Keratinocyte (primary cell): ENCODE results near the gene TRIP13.

ENCODE experiments used
- EZH2 ChIP-seq: IDR thresholded peaks from one replicate; pipeline ENCODE4 v1.6.1; 2012; ENCODE audit warnings: inconsistent platforms, mild to moderate bottlenecking, low read length, moderate library complexity
- TF ChIP-seq, protein P1 (sequence below), 3 experiments: IDR thresholded peaks in 1 of 3; conservative IDR thresholded peaks in 1 of 3; optimal IDR thresholded peaks in 1 of 3; 2 replicates in 2 of 3; 3 replicates in 1 of 3; pipeline versions ENCODE3 to v1.5.1; 2011; ENCODE audit warnings: low read length in 3 of 3, mild to moderate bottlenecking in 3 of 3, moderate library complexity in 2 of 3, control low read depth in 1 of 3, inconsistent platforms in 1 of 3; ENCODE audit not compliant: insufficient read depth in 2 of 3; ENCODE audit errors: extremely low read depth in 1 of 3

DNA sequence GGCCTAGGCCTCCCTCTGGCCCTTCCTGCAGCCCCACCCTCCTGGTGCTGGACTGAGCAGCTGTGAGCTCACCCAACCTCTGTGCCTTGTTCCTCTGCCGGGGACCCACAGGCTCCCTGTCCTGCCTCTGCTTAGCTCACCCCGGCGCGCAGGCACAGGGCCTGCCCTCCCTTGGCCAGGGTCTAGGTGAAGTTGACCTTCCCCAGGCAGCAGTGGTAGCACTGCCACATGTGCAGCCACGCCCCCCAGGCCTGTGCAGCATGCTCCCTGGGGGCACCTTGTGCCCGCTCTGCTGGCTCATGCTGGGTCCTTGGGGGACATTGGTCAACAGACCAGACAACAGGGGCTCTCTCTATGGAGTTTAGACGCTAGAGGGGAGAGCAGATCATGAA, 18.1 kb downstream of the TRIP13 start:
- TF ChIP-seq, protein P1, sequence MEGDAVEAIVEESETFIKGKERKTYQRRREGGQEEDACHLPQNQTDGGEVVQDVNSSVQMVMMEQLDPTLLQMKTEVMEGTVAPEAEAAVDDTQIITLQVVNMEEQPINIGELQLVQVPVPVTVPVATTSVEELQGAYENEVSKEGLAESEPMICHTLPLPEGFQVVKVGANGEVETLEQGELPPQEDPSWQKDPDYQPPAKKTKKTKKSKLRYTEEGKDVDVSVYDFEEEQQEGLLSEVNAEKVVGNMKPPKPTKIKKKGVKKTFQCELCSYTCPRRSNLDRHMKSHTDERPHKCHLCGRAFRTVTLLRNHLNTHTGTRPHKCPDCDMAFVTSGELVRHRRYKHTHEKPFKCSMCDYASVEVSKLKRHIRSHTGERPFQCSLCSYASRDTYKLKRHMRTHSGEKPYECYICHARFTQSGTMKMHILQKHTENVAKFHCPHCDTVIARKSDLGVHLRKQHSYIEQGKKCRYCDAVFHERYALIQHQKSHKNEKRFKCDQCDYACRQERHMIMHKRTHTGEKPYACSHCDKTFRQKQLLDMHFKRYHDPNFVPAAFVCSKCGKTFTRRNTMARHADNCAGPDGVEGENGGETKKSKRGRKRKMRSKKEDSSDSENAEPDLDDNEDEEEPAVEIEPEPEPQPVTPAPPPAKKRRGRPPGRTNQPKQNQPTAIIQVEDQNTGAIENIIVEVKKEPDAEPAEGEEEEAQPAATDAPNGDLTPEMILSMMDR (optimal IDR thresholded peaks at IDR 0.05 in 1 of 3, IDR thresholded peaks at IDR 0.05 in 1 of 3, conservative IDR thresholded peaks at IDR 0.05 in 1 of 3; ENCODE audit: extremely low read depth in 1 of 3, insufficient read depth in 2 of 3, low read length in 3 of 3): no peak
- no peak for TF ChIP-seq EZH2
